ENCODE data around the gene TTBK2.

Gene TTBK2

GRCh38 chr15:42707873-42708544, 212.6 kb downstream of the TTBK2 start:
- CTCF ChIA-PET = interaction anchor here (0.6 to 0.7 kb wide), 2 partner anchors 573 to 804 kb away, joined by 3 to 4 read pairs; no protein-coding TSS in a partner anchor
- no peak overlapping the region for H3K27ac ChIP-seq (ENCODE audit: extremely low read depth, low read depth, low read length)

DNA sequence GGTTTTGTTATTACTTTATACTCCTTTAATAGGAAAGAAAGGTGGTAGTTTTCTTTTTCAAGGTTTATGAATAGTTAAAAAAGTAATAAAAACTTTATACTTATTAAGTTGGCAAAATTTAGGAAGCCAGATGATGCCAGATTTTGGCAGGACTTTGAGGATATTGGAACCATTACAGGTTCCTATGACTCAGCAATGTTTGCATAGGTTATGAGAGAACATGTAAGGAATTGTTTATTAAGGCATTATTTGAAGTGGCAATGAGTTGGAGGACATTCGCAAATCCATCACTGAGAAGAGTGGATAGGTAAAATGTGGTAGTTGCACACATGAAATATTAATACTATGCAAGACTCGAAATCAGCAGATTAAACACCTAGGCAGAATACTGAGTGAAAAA, 213.5 kb downstream of the TTBK2 start:
- TF ChIP-seq ZBTB11 (tag by site-specific recombination; conservative IDR thresholded peaks at IDR 0.05; ENCODE audit: low read depth) = no peak
- no peak for TF ChIP-seq ZNF777 (tag by site-specific recombination; IDR thresholded peaks at IDR 0.05; ENCODE audit: borderline replicate concordance)
- TF ChIP-seq ZNF707 (tag by site-specific recombination; IDR thresholded peaks at IDR 0.05) = no peak
- no peak for TF ChIP-seq ZNF366 (tag by site-specific recombination; conservative IDR thresholded peaks at IDR 0.05)
- TF ChIP-seq ZBTB17 (tag by site-specific recombination; IDR thresholded peaks at IDR 0.05) = no peak
- TF ChIP-seq HOXC10 (CRISPR knock-in tag; IDR thresholded peaks at IDR 0.05) = no peak
- no peak for TF ChIP-seq MZF1 (tag by site-specific recombination; IDR thresholded peaks at IDR 0.05; ENCODE audit: borderline replicate concordance)
- TF ChIP-seq HOXD13 (CRISPR knock-in tag; IDR thresholded peaks at IDR 0.05; ENCODE audit: borderline replicate concordance) = no peak
- no peak for TF ChIP-seq ZNF211 (tag by site-specific recombination; IDR thresholded peaks at IDR 0.05; ENCODE audit: low read depth)
- TF ChIP-seq, protein P1, sequence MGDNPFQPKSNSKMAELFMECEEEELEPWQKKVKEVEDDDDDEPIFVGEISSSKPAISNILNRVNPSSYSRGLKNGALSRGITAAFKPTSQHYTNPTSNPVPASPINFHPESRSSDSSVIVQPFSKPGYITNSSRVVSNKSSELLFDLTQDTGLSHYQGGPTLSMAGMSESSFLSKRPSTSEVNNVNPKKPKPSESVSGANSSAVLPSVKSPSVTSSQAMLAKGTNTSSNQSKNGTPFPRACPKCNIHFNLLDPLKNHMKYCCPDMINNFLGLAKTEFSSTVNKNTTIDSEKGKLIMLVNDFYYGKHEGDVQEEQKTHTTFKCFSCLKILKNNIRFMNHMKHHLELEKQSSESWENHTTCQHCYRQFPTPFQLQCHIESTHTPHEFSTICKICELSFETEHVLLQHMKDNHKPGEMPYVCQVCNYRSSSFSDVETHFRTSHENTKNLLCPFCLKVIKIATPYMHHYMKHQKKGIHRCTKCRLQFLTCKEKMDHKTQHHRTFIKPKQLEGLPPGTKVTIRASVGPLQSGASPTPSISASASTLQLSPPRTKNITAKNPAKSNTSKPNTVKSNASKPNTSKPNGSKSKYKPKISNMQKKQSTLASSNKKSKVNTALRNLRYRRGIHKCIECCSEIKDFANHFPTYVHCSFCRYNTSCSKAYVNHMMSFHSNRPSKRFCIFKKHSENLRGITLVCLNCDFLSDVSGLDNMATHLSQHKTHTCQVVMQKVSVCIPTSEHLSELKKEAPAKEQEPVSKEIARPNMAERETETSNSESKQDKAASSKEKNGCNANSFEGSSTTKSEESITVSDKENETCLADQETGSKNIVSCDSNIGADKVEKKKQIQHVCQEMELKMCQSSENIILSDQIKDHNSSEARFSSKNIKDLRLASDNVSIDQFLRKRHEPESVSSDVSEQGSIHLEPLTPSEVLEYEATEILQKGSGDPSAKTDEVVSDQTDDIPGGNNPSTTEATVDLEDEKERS (tag by site-specific recombination; IDR thresholded peaks at IDR 0.05) = no peak
- no peak for TF ChIP-seq ZNF549 (tag by site-specific recombination; IDR thresholded peaks at IDR 0.05)
- TF ChIP-seq ZNF639 (tag by site-specific recombination; IDR thresholded peaks at IDR 0.05) = no peak
- TF ChIP-seq, protein P2, sequence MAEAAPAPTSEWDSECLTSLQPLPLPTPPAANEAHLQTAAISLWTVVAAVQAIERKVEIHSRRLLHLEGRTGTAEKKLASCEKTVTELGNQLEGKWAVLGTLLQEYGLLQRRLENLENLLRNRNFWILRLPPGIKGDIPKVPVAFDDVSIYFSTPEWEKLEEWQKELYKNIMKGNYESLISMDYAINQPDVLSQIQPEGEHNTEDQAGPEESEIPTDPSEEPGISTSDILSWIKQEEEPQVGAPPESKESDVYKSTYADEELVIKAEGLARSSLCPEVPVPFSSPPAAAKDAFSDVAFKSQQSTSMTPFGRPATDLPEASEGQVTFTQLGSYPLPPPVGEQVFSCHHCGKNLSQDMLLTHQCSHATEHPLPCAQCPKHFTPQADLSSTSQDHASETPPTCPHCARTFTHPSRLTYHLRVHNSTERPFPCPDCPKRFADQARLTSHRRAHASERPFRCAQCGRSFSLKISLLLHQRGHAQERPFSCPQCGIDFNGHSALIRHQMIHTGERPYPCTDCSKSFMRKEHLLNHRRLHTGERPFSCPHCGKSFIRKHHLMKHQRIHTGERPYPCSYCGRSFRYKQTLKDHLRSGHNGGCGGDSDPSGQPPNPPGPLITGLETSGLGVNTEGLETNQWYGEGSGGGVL (tag by site-specific recombination; IDR thresholded peaks at IDR 0.05) = no peak
- no peak for TF ChIP-seq ZNF785 (tag by site-specific recombination; IDR thresholded peaks at IDR 0.05)
- TF ChIP-seq ZNF558 (tag by site-specific recombination; IDR thresholded peaks at IDR 0.05) = no peak
- TF ChIP-seq ZNF140 (tag by site-specific recombination; IDR thresholded peaks at IDR 0.05) = no peak
- no peaks in the 10 kb centered on the region for H3K9me3 ChIP-seq (ENCODE audit: control insufficient read depth, insufficient read depth, low read depth, low read length)
- no peaks in the 10 kb centered on the region for H3K4me1 ChIP-seq (ENCODE audit: control insufficient read depth, insufficient read depth, low read length)
- no peak overlapping the region for H3K4me3 ChIP-seq (ENCODE audit: low read depth, low read length)
- ChIA-PET POLR2A (no interaction called here), CTCF (interaction anchor here (0.7 to 2.3 kb wide), 2 partner anchors 10 to 220 kb away, joined by 3 to 10 read pairs; no protein-coding TSS in a partner anchor)
- no peak overlapping the region for H3K27ac ChIP-seq (ENCODE audit: extremely low read depth, low read depth, low read length)
- H3K36me3 ChIP-seq (ENCODE audit: control insufficient read depth in 2 of 2, insufficient read depth in 1 of 2, low read length in 2 of 2) = no peaks in the 10 kb centered on the region; a peak in 1 of 3 replicates

More at GRCh38 chr15:42707873-42708544, 212.6 kb downstream of the TTBK2 start:
- Histone ChIP-seq H3K9me3 (ENCODE audit: control insufficient read depth, insufficient read depth, low read depth, low read length) (no peaks in the 10 kb centered on the region), H3K36me3 (ENCODE audit: control insufficient read depth in 2 of 2, insufficient read depth in 1 of 2, low read length in 2 of 2) (no peaks in the 10 kb centered on the region; a peak in 1 of 3 replicates), H3K4me3 (ENCODE audit: low read depth, low read length) (no peak overlapping the region), H3K4me1 (ENCODE audit: control insufficient read depth, insufficient read depth, low read length) (no peaks in the 10 kb centered on the region)
- POLR2A ChIA-PET = no interaction called here
- no peak for TF ChIP-seq YY1 (tag by site-specific recombination; IDR thresholded peaks at IDR 0.05)
- TF ChIP-seq, protein P3, sequence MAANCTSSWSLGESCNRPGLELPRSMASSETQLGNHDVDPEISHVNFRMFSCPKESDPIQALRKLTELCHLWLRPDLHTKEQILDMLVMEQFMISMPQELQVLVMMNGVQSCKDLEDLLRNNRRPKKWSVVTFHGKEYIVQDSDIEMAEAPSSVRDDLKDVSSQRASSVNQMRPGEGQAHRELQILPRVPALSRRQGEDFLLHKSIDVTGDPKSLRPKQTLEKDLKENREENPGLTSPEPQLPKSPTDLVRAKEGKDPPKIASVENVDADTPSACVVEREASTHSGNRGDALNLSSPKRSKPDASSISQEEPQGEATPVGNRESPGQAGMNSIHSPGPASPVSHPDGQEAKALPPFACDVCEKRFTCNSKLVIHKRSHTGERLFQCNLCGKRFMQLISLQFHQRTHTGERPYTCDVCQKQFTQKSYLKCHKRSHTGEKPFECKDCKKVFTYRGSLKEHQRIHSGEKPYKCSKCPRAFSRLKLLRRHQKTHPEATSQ (tag by site-specific recombination; IDR thresholded peaks at IDR 0.05) = no peak

Data from HEK293 (cell line).